Measurements from ENCODE around the gene WDR43.

WDR43 gene

DNA sequence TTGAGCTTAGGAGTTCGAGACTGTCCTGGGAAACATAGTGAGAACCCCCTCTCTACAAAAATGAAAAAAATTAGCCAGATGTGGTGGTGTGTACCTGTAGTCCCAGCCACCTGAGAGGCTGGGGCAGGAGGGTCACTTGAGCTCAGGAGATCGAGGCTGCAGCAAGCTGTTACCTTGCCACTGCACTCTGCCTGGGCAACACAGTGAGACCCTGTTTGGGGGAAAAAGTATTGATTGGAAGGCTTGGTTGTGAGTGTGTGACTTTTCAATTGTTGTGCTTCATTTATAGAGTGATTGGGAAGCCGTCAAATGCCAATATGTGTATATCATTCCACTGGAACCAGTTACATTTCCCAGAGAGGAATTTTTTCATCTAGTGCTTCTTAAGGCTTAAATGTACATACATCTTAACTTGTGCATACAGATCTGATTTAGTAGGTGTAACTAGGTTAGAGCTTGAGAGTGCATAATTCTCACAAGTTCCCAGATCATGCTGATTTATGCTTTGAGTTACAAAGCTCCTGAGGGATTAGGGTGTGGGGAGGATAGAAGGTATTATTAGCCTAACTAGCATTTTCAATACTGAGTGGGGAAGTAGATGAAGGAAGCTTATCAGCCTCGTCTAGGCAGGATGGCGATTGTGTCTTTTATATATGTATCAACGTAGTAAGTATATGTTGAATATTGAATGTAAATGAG lies 15.3 kb downstream of the WDR43 start:
- FAIRE-seq = no peak

DNA sequence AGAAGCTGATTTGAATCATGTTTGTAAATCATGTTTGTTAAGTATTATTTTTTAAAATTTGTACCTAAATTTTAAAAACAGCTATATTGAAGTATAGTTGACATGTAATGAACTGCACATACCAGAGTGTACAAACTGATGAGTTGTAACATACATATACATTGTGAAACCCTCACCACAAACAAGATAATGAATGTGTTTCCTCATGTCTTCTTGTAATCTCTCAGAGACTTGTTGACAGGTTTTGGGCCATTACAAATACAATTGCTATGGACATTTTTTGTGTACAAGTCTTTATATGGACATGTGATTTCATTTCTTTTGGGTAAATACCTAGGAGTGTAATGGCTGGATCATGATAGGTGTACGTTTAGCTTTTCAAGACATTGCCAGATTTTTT lies 21.5 kb downstream of the WDR43 start:
- no peak for FAIRE-seq

DNA sequence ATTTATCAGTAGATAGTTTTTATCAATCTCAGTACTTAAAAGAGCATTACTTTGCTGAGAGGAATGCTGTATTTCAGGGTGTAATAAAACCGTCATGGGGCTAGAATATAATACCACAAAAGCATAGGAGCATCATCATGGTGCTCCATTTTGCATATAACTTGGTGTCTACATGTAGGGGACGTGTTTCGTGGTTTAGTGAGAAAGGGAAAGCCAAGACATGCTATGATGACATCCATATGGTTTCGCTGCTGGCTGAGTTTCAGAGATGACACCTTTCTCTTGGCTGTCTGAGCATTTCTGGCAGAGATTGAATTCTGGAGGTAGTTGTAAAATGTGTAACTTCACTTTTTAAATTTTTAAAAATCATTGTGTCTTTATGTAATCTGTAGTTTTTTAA lies 32.4 kb downstream of the WDR43 start:
- no peak for FAIRE-seq

DNA sequence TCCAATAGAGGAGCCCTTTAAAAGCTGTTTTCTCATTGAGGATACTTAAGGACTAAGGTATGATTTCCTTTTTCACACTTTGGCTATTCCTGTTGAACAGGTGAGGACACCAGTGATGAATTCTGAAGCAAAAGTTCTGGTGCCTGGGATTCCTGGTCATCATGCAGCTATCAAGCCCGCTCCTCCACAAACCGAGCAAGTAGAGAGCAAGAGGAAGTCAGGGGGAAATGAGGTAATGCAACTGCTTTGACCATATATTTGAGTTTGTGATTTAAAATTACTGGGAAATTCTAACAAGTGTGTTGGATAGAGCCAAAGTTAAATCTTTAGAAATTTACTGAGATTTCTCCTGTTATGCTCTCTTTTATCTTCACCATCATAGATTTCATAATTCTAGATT lies 33.0 kb downstream of the WDR43 start:
- no peak for FAIRE-seq

DNA sequence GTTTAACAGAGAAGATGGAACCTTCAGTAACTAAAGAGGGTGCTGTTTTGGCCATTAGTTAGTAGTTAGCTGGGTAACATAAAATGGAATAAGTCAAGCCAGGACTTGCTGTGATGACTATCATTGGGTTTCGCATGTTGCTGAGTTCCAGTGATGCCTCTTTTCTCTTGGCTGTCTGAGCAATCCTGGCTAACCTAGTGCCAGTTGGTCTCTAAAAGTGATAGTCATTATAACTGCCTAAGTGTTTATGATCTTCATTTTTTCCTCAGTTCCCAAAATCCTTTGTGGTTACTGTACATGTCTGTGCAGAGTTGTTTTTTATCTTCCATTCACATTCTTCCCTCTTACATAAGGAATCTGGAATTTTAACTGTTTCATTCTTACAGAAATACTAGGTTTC lies 33.4 kb downstream of the WDR43 start:
- FAIRE-seq = no peak

DNA sequence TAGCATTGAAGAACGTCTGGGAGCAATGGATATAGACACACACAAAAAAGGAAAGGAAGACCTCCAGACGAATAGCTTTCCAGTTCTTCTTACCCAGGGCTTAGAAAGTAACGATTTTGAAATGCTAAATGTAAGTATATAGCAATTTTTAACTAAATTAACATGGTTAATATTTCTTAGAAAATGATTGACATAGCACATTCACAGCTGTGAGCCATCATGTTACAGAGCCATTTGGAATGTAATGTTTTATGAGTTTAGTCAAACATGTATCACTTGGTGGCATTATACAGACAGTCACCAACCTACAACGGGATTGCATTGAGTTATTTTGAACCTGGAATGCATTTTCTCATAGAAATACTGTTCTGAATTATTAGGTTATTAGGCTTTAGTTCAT lies 35.1 kb downstream of the WDR43 start:
- no peak for FAIRE-seq

DNA sequence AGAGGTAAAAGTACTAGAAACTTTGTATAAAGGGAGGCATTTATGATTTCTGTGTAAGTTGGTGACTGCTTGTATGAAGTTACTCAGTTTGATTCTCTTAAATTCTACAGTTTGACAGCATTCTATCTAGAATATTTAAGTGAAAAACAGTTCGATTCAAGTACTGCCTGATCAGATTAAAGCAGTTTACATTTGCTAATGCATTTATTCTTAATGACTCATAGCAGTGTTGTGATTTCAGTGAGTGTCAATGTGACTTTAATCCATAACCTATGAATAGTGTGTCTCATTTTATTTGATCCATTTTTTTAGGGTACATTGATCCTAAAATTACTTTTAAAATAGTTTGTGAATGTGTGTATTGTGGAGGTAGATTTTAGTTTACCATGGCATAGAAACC lies 35.7 kb downstream of the WDR43 start:
- FAIRE-seq = peak; percentile 45

DNA sequence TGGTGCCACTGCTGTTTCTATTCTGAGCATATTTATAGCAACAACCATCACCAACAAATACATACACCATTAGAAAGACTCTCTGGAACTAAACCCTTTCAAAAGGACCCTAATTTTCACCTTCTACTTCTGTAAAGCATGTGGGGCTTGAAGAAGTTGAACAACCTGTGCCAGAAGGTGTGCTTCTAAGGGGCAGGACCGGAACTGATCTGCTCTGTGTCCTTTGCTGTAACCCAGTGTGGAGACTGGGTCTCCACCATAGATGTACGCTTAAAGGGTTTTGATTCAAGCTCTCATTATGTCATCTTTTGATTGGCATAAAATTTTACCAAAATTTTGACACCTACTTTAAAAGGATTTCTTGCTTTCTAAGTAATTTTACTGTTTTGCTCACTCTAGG lies 40.3 kb downstream of the WDR43 start:
- FAIRE-seq = no peak

DNA sequence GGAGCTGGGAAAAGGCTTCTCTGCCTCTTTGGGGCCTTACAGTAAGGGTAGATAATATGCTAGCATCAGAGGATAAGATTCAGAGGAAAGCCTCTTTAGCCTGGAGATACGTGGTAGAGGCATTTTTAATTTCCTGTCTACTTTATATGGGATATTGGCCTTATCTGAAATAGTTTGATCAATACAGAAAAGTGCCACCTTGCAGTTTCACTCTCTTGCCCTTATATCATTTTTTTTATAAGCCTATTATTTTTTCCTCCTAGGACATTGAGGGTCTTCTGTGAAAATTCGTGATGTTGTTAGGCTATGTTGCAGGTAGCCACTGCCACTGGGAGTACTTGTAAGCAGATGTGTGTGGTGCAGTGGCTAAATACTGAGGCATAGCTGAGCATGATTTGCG lies 46.5 kb downstream of the WDR43 start:
- FAIRE-seq = no peak

DNA sequence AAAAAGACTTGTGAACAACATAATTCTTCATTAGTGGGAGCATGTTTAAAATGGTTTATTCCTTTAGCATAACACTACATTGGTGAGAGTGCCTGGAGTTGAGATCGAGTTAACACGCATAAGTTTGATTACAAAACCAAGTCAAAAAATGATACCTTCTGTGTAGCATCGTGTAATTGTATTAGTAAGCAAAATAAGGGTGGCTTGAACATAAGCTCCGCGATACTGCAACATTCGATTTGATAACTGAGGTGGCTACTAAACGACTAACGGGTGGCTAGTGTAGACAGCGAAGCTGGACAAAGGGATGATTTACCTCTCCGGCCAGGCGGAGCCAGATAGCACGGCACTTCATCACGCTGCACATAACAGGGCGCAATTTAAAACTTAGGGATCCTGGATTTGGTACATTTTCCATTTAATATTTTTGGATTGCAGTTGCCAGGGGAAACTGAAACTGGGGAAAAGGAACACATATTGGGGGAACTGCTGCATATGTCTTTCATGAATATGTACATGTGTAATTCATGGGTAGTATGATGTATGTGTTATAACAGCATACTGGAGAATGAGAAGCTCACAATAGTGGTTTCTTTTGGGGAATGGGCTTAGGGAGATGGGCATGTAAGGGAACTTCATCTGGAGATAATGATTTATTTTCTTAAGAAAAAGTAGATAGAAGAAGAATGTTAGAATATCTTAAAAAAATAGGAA lies 50.2 kb downstream of the WDR43 start:
- FAIRE-seq = no peak

DNA sequence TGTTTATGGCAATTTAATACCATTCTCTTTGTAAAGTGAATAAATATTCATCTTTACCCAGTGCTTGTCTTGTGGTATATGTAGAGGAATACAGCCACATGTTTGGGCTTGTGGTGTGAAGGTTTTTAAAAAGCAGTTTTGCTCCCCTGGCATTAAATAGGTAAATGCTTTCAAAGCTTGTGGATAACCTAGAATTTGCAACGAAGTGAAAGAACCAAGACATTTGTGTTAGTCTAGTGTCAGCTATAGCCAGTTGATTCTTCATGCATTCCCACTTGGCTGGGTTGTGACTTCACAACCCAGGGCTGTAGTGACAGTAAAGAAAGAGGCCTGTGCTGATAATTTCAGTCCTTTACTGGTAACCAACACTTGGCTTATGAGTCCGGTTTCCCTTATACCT lies 53.7 kb downstream of the WDR43 start:
- no peak for FAIRE-seq

DNA sequence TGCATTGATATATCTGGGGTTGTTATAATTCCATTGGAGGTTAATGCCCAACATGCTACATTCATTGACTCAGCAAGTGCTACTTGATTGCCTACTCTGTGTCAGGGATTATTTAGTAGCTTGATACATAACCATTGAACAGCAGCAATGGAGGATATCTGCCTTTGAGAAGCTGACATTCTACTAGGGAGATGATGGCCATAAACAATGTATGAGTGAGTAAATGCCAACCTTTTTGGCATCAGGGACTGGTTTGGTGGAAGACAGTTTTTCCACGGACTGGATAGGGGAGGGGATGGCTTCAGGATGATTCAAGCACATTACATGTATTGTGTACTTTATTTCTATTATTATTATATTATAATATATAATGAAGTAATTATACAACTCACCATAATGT lies 54.7 kb downstream of the WDR43 start:
- FAIRE-seq = no peak

DNA sequence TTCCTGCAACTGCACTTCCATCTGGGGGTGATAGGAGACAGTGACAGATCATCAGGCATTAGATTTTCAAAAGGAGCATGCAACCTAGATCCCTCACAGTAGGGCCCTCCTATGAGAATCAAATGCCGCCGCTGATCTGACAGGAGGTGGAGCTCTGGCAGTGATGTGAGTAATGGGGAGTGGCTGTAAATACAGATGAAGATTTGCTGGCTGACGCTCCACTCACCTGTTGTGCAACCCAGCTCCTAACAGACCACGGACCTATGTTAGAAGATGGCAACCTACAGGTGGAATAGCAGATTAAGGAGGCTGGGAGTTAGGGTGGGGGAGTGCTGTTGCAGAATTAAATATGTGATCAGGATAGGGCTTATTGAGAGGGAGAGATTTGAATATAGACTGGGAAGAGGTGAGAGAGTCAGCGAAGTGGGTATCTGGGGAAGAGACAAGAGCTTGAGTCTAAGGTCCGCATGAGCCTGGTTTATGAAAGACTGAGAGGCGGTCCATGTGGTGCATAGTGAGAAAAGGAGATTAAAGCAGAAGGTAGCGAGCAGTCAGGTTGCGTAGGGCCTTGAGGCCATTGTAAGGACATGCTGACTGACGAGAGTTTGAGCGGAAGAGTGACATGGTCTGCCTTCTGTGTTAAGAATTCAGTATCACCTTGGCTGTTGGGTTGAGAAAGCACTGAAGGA lies 55.3 kb downstream of the WDR43 start:
- no peak for FAIRE-seq

DNA sequence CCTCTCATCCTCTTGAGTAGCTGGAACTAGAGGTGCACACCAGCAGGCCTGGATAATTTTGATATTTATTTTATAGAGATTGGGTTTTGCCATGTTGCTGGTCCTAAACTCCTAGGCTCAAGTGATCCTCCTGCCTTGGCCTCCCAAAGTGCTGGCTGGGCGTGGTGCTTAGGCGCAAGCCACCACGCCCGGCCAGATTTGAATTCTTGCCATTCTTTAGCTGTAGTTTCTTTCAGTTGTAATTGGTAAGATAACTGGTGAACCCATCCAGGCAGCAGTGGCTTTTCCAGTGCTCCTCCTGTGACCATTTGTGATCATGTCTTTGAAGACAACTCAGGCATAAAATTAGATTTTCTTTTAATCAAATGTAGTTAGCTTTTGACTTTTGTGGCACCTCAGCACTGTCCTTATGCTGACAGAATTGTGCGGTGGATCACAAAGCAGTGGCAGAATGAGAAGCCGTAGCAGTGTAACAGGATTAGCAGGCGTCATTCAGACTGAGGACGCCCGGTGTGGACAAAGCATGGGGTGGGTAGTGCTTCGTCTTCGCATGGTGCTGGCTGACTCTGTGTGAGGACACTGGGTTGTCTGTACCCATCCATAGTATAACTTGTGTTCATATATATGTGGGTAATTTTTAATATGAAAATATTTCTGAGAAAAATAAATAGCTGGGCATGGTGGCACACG lies 56.6 kb downstream of the WDR43 start:
- no peak for FAIRE-seq

DNA sequence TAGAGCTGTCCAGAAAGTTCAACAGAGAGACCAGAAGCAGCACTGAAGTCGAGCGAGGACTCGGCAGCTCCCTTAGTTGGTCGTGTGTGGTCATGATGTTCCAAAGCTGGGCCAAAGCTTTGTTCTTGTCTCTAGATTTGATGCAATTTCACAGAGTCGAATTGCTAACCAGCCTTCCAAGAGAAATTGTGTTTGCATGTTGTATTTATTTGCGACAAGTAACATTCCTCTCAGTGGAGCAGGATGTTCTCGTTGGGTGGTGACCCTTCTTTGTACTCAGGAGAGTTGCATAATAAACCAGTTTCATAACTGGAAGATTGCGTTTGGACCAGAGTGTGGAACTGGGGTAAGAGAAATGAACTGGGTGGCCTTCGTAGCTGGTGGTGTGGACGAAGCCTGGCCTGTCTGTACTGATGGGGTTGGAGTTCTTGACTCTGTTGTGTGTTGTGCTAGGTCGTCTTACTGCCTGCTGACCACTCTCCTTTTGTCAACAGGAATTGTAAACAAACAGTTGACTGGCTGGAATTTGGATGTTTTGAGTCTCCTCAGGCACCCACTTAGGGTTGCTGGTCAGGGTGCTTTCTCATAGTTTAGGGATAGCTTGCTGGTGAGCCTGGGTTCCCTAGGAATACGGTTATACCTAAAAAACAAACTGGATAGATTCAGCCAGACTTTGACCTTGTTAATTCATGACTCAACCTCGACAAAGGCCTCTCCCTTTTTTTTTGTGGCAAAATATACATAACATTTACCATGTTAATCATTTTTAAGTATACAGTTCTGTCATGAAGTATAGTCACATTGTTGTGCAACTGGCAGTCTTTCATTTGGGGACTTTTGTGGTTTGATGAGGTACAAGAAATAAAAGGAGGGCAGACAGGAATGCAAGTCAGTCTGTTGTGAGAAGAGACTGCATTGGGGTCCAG lies 57.7 kb downstream of the WDR43 start:
- no peak for FAIRE-seq

DNA sequence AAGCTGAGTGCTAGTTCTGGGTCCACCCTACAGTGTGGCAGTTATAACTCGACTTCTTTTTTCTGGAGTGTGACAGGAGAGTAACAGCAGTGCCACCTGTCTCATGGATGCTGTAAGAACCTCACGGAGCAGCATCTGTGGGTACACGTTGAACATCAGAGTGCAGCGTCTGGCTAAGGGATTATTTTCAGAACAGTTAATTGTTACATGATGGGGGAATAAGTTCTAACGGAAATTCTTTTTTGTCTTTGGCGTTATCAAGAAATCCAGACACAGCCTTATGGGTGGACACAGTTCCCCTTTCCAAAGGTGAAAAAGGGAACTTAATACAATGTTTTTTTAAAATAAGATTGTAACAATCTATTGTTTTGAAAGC lies 58.4 kb downstream of the WDR43 start:
- FAIRE-seq = no peak

DNA sequence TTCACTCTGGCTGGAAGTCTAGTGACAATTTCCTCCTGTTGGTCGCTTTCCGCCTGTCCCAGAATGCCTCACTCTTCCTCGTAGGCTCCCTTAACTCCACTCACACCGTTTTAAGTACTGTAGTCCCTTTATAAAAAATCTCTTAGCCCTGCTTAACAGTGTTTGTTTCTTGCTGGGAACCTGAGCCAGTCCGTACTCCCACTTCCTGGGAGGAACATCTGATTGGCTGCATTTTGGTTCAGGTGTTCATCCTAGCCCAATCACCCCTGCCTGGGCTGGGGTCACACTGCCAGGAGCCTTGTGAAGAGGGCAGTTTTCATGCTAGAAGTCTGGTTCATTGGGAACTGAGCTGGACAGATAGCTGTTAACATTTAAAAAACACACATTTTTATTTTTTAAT lies 61.0 kb downstream of the WDR43 start:
- no peak for FAIRE-seq

DNA sequence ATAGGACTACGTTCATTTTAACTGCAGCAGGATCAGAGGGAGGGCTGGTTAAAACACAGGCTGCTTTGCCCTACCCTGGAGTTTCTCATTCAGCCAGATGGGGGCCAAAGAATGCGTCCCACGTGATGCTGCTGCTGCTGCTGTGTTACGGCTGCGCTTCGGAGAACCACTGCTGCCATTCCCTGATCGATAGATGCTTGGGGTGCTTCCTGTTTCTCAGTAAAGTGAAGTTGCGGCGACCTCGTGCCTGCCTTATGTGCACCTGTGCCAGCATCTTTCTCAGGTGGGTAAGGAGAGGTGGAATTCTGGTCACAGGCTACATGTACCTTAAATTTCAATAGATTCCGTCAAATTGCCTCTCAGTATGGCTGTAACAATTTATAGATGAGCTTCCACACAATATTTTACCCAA lies 62.0 kb downstream of the WDR43 start:
- FAIRE-seq = no peak

DNA sequence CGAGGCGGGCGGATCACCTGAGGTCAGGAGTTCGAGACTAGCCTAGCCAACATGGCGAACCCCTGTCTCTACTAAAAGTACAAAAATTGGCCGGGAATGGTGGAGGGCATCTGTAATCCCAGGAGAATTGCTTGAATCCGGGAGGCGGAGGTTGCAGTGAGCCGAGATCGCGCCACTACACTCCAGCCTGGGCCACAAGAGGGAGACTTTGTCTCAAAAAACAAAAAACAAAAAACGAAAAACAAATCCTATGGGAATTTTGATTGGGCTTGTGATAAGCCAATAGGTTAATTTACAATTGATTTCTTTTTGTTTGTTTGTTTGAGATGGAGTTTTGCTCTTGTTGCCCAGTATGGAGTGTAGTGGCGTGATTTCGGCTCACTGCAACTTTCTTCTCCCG lies 62.4 kb downstream of the WDR43 start:
- no peak for FAIRE-seq

DNA sequence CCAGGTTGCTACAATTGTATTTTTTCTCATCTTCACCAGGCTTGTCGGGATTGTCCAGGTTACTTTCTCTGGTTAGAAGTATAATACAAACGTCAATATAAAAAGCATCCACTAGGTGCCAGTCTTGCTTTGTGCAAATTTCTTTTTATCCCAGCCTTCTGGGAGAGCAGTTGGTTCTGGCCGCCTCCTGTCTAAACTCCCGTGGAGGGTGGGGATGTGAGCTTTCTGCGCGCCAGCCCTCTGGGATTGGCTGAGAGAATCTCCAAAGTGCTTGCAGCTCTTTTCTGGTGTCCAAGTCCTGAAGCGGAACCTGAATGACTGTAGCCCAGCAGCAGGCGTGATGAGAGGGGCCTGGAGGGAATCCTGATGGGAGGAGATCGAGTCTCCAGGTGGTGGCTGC lies 64.2 kb downstream of the WDR43 start:
- FAIRE-seq = peak; percentile 97

DNA sequence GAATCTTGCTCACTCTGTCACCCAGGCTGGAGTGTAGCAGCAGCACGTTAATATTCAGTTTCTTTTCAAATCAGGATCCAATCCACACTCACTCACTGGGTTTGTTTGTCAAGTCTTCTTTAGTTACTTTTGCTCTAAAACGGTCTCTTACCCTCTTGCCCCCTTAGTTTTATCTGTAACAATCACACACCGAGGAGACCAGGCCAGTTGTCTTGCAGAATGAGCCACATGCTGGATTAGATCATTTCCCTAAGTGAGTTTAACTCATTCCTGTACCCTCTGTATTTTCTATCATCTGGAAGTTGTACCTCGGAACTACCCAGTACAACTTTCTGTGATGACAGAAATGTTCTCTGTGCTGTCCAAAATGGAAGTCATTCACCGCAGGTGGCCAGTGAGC lies 65.9 kb downstream of the WDR43 start:
- no peak for FAIRE-seq

DNA sequence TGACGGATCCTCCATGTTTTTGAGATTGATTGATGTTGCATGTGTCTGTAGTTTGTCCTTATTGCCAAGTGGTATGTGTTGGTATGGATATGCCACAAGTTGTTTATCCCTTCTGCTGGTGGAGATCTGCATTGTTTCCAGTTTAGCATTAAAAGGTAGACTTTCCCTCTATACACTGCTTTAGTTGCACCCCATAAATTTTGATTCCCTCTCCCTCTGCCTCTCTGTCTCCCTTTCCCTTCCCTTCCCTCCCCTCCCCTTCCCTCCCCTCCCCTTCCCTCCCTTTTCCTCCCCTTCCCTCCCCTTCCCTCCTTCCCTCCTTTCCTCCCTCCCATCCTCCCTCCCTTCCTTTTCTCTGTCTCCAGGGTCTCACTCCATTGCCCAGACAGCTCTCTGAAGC lies 68.0 kb downstream of the WDR43 start:
- no peak for FAIRE-seq

Measured in islet of Langerhans (tissue), 1 donor.